SK-N-SH (cell line): Measurements from ENCODE around the gene YY2. TPM values are rescaled to one million over a fixed set of nuclear protein-coding genes. Genes with fewer than 3 reads are reported as not detected.

Experiments used
- CTCF ChIA-PET: fragments of 300-600, 350-600 bp; formaldehyde crosslinking; extraction: SDS; loops from one replicate; lab custom pipeline; 2021; lab: Yijun Ruan, JAX
- POLR2A ChIA-PET: fragments of 350-600 bp; sonication (Branson Sonifier 250); formaldehyde crosslinking; extraction: SDS; loops from one replicate; lab custom pipeline; 2020; ENCODE audit warnings: antibody characterized with exemption, inconsistent platforms; lab: Yijun Ruan, JAX
- DNase-seq: peaks from one replicate; pipeline ENCODE4 v3.0.0; 2012
- H2AFZ ChIP-seq: fragments of 200-600 bp; sonication (generic); 2 replicates; pipeline ENCODE4 v1.8.1; 2016; ENCODE audit warnings: antibody characterized with exemption, mild to moderate bottlenecking, low read depth
- H3F3A ChIP-seq: fragments of 200-600 bp; sonication (generic); replicated peaks from 2 replicates; pipeline ENCODE3; 2016; ENCODE audit warnings: antibody characterized with exemption, mild to moderate bottlenecking; ENCODE audit not compliant: insufficient read depth
- H3K27ac ChIP-seq, 2 experiments: fragments of 200-500 bp in 1 of 2; fragments of 200-600 bp in 1 of 2; sonication (Bioruptor generic) in 1 of 2; sonication (generic), shearing (Covaris generic) in 1 of 2; 2 replicates each; pipeline versions ENCODE4 v1.5.1 to v1.6.1; 2014 to 2016; ENCODE audit warnings: low read depth in 2 of 2, inconsistent platforms in 1 of 2, low read length in 1 of 2, mild to moderate bottlenecking in 1 of 2, mixed read lengths in 1 of 2
- H3K27me3 ChIP-seq: fragments of 200-600 bp; sonication (generic), shearing (Covaris generic); 2 replicates; pipeline ENCODE4 v1.6.1; 2016; ENCODE audit warnings: mixed run types; ENCODE audit not compliant: insufficient read depth
- H3K36me3 ChIP-seq, 2 experiments: fragments of 200-500 bp in 1 of 2; fragments of 200-600 bp in 1 of 2; sonication (Bioruptor generic) in 1 of 2; sonication (generic) in 1 of 2; replicated peaks in 1 of 2; 2 replicates each; pipeline versions ENCODE3 to v1.5.1; 2014 to 2016; ENCODE audit warnings: low read length in 1 of 2, mild to moderate bottlenecking in 1 of 2; ENCODE audit not compliant: insufficient read depth in 2 of 2, control insufficient read depth in 1 of 2
- H3K4me1 ChIP-seq, 2 experiments: fragments of 200-500 bp in 1 of 2; fragments of 200-600 bp in 1 of 2; sonication (Bioruptor generic) in 1 of 2; sonication (generic), shearing (Covaris generic) in 1 of 2; 2 replicates each; pipeline versions ENCODE4 v1.5.1 to v1.6.1; 2014 to 2016; ENCODE audit warnings: low read depth in 1 of 2, low read length in 1 of 2, mixed run types in 1 of 2; ENCODE audit not compliant: insufficient read depth in 2 of 2, control insufficient read depth in 1 of 2
- H3K4me2 ChIP-seq: fragments of 200-600 bp; sonication (generic), shearing (Covaris generic); 2 replicates; pipeline ENCODE4 v1.6.1; 2017; ENCODE audit warnings: mixed run types
- H3K4me3 ChIP-seq, 2 experiments: fragments of 200-500 bp in 1 of 2; fragments of 200-600 bp in 1 of 2; sonication (Bioruptor generic) in 1 of 2; sonication (generic), shearing (Covaris generic) in 1 of 2; 2 replicates each; pipeline versions ENCODE4 v1.5.1 to v1.8.1; 2014 to 2016; ENCODE audit warnings: low read depth in 2 of 2, inconsistent platforms in 1 of 2, low read length in 1 of 2, mild to moderate bottlenecking in 1 of 2, mixed read lengths in 1 of 2, moderate library complexity in 1 of 2
- H3K79me2 ChIP-seq: fragments of 200-600 bp; sonication (generic); 2 replicates; pipeline ENCODE4 v1.8.1; 2017; ENCODE audit warnings: mild to moderate bottlenecking; ENCODE audit not compliant: insufficient read depth
- H3K9ac ChIP-seq: fragments of 200-600 bp; sonication (generic); 2 replicates; pipeline ENCODE4 v1.6.1; 2017; ENCODE audit warnings: mixed run types
- H3K9me2 ChIP-seq: fragments of 200-600 bp; sonication (generic); 2 replicates; pipeline ENCODE4 v1.6.1; 2017; ENCODE audit warnings: mixed run types
- H3K9me3 ChIP-seq: fragments of 200-600 bp; sonication (generic); 2 replicates; pipeline ENCODE4 v1.6.1; 2017; ENCODE audit warnings: mixed run types, mild to moderate bottlenecking, moderate library complexity
- H4K20me1 ChIP-seq: fragments of 200-600 bp; sonication (generic); 2 replicates; pipeline ENCODE4 v1.6.1; 2017; ENCODE audit warnings: mild to moderate bottlenecking, mixed run types; ENCODE audit not compliant: insufficient read depth
- CHD2 ChIP-seq: fragments of 150-350 bp; IDR thresholded peaks from 2 replicates; pipeline ENCODE4 v1.6.1; 2018; ENCODE audit warnings: low read length; ENCODE audit not compliant: partially characterized antibody
- EZH2phosphoT487 ChIP-seq: fragments of 200-600 bp; sonication (generic); IDR thresholded peaks from 2 replicates; pipeline ENCODE4 v1.6.1; 2017; ENCODE audit warnings: low read depth, mixed run types, mild to moderate bottlenecking, antibody characterized with exemption, moderate library complexity, borderline replicate concordance
- GATA2 ChIP-seq: sonication (generic); formaldehyde crosslinking; IDR thresholded peaks from 2 replicates; pipeline ENCODE4 v1.5.0; 2020; ENCODE audit warnings: mild to moderate bottlenecking, missing genetic modification reagents
- NFIC ChIP-seq: IDR thresholded peaks from 2 replicates; pipeline ENCODE4 v1.4.0; 2012; ENCODE audit warnings: borderline replicate concordance
- PBX3 ChIP-seq: IDR thresholded peaks from 2 replicates; pipeline ENCODE4; 2012
- POLR2AphosphoS5 ChIP-seq: IDR thresholded peaks from 2 replicates; pipeline ENCODE4 v1.6.1; 2012; ENCODE audit warnings: low read depth, low read length
- SIN3A ChIP-seq: IDR thresholded peaks from 2 replicates; pipeline ENCODE4 v1.6.1; 2012; ENCODE audit warnings: low read depth, mild to moderate bottlenecking, low read length, moderate library complexity, borderline replicate concordance
- SMC3 ChIP-seq: IDR thresholded peaks from 2 replicates; pipeline ENCODE4 v1.6.1; 2012; ENCODE audit warnings: low read depth, low read length, improper control_type of control experiment
- YY1 ChIP-seq: IDR thresholded peaks from 2 replicates; pipeline ENCODE4 v1.4.0; 2012; ENCODE audit warnings: low read depth, mild to moderate bottlenecking
- WGBS: methylation state at CpG from one replicate; pipeline ENCODE4 v1.1.6; 2017; ENCODE audit warnings: low lambda C conversion rate; 5-methylcytosine and 5-hydroxymethylcytosine counted together
- polyA plus RNA-seq, 3 experiments: library from polyadenylated mRNA; depleted of rRNA; stranded (reverse); fragments of >200 nt; gene quantifications; 2 replicates each; pipeline ENCODE4 v1.2.3, GENCODE V29; 2012
- TF ChIP-seq, protein P1 (sequence below): fragments of 200-600 bp; sonication (generic); IDR thresholded peaks from 2 replicates; pipeline ENCODE4 v1.6.1; 2017; ENCODE audit warnings: antibody characterized with exemption, mild to moderate bottlenecking, moderate library complexity
- TF ChIP-seq, protein P2 (sequence below): IDR thresholded peaks from 2 replicates; pipeline ENCODE4 v1.4.0; 2012; ENCODE audit warnings: low read depth, borderline replicate concordance

YY2 gene
- polyA plus RNA-seq, 1 of the 3 experiments (the other 2 are of a cell fraction): 2.3 TPM

DNA sequence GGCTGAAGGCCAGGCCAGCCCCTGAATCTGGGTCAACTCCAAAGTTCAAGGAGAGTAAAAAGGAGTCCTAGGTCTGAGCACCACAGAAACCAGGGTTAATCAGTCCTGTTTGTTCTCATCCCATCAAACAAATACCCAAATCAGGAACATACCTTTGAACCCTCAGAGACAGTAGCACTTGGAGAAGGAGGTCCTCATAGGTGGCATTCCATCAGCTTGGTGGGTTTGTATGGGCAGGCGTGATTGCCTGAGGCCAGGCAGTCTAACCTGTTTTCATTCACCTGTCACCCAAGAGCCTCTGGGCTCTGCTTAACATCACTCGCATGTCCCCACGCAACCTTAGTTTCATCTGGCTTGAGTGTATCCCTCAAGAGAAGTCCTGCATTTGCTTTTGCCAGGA lies 33.9 kb upstream of the YY2 start:
- WGBS: 16% methylated on average over 3 of the region's 3 CpGs
- Histone ChIP-seq H3K4me2 (no peak overlapping the region), H3K79me2 (no peaks in the 10 kb centered on the region), H4K20me1 (no peaks in the 10 kb centered on the region), H3K4me1 (no peaks in the 10 kb centered on the region), H2AFZ (no peak overlapping the region), H3K4me3 (no peak overlapping the region), H3K9me2 (no peaks in the 10 kb centered on the region), H3K36me3 (no peaks in the 10 kb centered on the region), H3F3A (no peaks in the 10 kb centered on the region), H3K9me3 (no peaks in the 10 kb centered on the region), H3K27ac (no peak overlapping the region), H3K9ac (no peak overlapping the region), H3K27me3 (peaks cover 11% of the 10 kb centered on the region; the same call in 1 of the 2 replicates)
- TF ChIP-seq POLR2AphosphoS5 (no peak), NFIC (no peak), EZH2phosphoT487 (no peak), CHD2 (no peak), YY1 (no peak)
- POLR2A ChIA-PET: no interaction called here
- CTCF ChIA-PET: interaction anchor here (0.7 kb wide), 1 partner anchor 176 kb away, joined by 3 read pairs; no protein-coding TSS in a partner anchor
- no peak for DNase-seq

DNA sequence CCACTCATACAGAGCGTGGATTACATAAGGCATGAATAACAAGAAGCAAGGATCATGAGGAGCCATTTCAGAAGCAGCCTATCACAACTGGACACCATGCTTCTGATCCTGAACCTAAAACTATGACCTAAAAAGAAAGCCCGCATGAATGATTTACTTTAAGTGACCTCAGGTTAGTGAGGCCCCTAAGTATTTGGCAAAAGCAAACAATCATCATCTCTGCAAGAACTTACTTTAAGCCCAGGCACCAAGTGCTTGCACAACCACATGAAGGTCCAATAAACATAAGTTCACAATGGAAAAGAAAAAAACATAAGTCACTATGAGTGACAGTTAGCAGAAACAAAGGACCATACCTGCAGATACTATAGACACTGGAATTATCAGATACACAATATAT lies 24.3 kb upstream of the YY2 start:
- H3F3A ChIP-seq: no peaks in the 10 kb centered on the region
- H3K9me3 ChIP-seq: no peaks in the 10 kb centered on the region
- H3K4me3 ChIP-seq: no peak overlapping the region
- H3K79me2 ChIP-seq: no peaks in the 10 kb centered on the region
- TF ChIP-seq, protein P1, sequence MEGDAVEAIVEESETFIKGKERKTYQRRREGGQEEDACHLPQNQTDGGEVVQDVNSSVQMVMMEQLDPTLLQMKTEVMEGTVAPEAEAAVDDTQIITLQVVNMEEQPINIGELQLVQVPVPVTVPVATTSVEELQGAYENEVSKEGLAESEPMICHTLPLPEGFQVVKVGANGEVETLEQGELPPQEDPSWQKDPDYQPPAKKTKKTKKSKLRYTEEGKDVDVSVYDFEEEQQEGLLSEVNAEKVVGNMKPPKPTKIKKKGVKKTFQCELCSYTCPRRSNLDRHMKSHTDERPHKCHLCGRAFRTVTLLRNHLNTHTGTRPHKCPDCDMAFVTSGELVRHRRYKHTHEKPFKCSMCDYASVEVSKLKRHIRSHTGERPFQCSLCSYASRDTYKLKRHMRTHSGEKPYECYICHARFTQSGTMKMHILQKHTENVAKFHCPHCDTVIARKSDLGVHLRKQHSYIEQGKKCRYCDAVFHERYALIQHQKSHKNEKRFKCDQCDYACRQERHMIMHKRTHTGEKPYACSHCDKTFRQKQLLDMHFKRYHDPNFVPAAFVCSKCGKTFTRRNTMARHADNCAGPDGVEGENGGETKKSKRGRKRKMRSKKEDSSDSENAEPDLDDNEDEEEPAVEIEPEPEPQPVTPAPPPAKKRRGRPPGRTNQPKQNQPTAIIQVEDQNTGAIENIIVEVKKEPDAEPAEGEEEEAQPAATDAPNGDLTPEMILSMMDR: no peak
- no peak for TF ChIP-seq SIN3A
- TF ChIP-seq SMC3: no peak
- no peak for TF ChIP-seq GATA2 (CRISPR knock-in tag)
- TF ChIP-seq, protein P2, sequence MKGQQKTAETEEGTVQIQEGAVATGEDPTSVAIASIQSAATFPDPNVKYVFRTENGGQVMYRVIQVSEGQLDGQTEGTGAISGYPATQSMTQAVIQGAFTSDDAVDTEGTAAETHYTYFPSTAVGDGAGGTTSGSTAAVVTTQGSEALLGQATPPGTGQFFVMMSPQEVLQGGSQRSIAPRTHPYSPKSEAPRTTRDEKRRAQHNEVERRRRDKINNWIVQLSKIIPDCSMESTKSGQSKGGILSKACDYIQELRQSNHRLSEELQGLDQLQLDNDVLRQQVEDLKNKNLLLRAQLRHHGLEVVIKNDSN: no peak
- TF ChIP-seq PBX3: no peak
- H4K20me1 ChIP-seq: no peaks in the 10 kb centered on the region
- H3K4me2 ChIP-seq: no peak overlapping the region
- no peaks in the 10 kb centered on the region for H3K4me1 ChIP-seq
- POLR2A ChIA-PET: no interaction called here
- CTCF ChIA-PET: no interaction called here
- H3K9ac ChIP-seq: no peak overlapping the region
- H3K27ac ChIP-seq: no peak overlapping the region
- H2AFZ ChIP-seq: no peak overlapping the region
- H3K36me3 ChIP-seq: no peaks in the 10 kb centered on the region
- no peak for DNase-seq
- peaks cover 7% of the 10 kb centered on the region; the same call in 1 of the 2 replicates for H3K27me3 ChIP-seq
- WGBS: 25% methylated on average over 2 of the region's 2 CpGs
- H3K9me2 ChIP-seq: no peaks in the 10 kb centered on the region
